Placental pericyte (primary cell): ENCODE data around the gene CHRNA1. TPM values are rescaled to one million over a fixed set of nuclear protein-coding genes. Genes with fewer than 3 reads are reported as not detected.

ENCODE experiments used
- total RNA-seq: library from RNA; depleted of rRNA; stranded (reverse); fragments of >200 nt; gene quantifications from 2 replicates; pipeline ENCODE4 v1.2.3, GENCODE V29; 2012

The CHRNA1 gene
- 0.66 and 3.1 TPM in 2 replicates for total RNA-seq

DNA sequence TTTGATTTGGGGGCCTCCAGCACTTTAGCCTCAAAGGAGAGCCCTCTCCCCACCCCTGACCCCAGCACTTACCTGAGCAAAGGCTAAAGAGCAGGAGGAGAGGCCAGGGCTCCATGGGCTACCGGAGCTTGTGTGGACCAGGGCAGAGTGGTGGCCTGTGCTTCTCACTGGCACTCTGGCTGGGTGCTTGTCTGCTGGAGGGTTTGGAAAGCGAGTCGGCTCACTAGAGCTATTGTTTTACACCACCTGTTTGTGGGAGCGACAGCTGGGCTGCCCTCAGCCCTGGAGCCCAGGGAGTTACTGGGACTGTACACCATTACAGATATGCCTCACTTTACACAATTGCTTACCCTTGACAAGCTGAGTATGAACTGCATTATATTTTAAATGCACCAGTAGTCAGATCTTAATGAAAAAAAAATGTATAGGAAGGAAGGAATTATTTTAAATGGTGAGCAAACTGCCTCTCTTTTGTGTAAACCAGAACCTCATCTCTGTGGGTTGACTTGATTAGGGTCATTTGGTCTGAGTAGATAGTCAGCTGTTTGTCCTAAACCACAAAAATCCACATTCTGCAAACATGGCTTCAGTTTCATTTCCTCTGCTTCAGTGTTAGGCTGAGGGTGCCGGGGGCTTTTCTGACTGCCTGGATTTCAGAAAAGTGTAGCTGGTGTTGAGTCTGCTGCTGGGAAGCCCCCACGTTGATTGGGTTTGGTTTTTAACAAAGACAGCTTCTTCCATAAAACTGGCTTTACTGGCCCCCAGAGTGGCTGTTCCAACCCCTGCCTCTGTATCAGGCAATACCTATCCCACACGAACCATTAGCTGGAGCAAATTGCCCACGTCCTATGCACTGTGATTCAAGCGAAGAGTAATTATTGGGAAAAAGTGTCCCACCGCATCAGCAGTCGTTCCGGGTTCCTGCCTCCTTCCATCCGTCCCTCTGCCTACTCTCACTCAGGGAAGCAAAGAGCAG is at the start of gene CHRNA1:
CHRNA1 (minus strand) TSS at position 193 of the 976 bp plus-strand sequence; CDS start at position 115, 78 bp downstream.

Other genes starting within 250 kb of the CHRNA1 start
- gene WIPF1, start 166.7 kb downstream of the CHRNA1 start, total RNA-seq = 4.6 and 17.8 TPM in 2 replicates
- gene CHN1, start 240.9 kb upstream of the CHRNA1 start, total RNA-seq = 72.2 and 153 TPM in 2 replicates